Stimulated activated CD4-positive, alpha-beta T cell treated with anti-CD3 and anti-CD28 coated beads, TNF-alpha, amount 100 ng/mL, for 4 hours (primary cell): Measurements from ENCODE around the gene PYGL.

Experiments
- DNase-seq, 3 experiments: peaks; one replicate each; pipeline ENCODE4 v3.0.0-alpha.2; 2020; ENCODE audit warnings: low read depth in 3 of 3

PYGL gene

GRCh38 chr14:50874757-50875156 lies 69.5 kb downstream of the PYGL start:
- DNase-seq = no peak

GRCh38 chr14:50871914-50872732 lies 72.2 kb downstream of the PYGL start, which contains the start of gene ABHD12B:
Gene ABHD12B (plus strand): TSS chr14:50872053. CDS start chr14:50872175, 122 bp downstream.
- DNase-seq = no peak

- no peak for DNase-seq
Observed at GRCh38 chr14:50871228-50871627, 73.1 kb downstream of the PYGL start.

- no peak for DNase-seq
Observed at GRCh38 chr14:50865391-50866076, 78.7 kb downstream of the PYGL start.

GRCh38 chr14:50864946-50865345 lies 79.3 kb downstream of the PYGL start:
- no peak for DNase-seq

GRCh38 chr14:50864237-50864636 lies 80.0 kb downstream of the PYGL start:
- DNase-seq = no peak

GRCh38 chr14:50862036-50862570 lies 82.2 kb downstream of the PYGL start:
- no peak for DNase-seq

GRCh38 chr14:50860478-50861086 lies 83.7 kb downstream of the PYGL start:
- peak; percentile 72 to 84 (median 82) for DNase-seq

- DNase-seq = no peak
Observed at GRCh38 chr14:50859296-50859624, 85.0 kb downstream of the PYGL start.

GRCh38 chr14:50856660-50857059 lies 87.6 kb downstream of the PYGL start:
- DNase-seq = no peak

GRCh38 chr14:50855558-50855957 lies 88.7 kb downstream of the PYGL start:
- DNase-seq = no peak
